Measurements from ENCODE around the gene ENOX1. TPM values are rescaled to one million over a fixed set of nuclear protein-coding genes. Genes with fewer than 3 reads are reported as not detected.

The ENOX1 gene
- polyA plus RNA-seq, 3 donors: 0.04 TPM; not detected in 2

GRCh38 chr13:43235028-43235427 lies 551.7 kb downstream of the ENOX1 start:
- no peak for TF ChIP-seq CTCF (IDR thresholded peaks at IDR 0.05)
- intact Hi-C loops (cut with micrococcal nuclease): no loop called here
- Histone ChIP-seq H3K36me3 (replicated peaks in 1 of 2; ENCODE audit: control insufficient read depth in 1 of 2, insufficient read depth in 2 of 2, low read length in 2 of 2) (no peaks in the 10 kb centered on the region), H3K9me3 (replicated peaks in 1 of 2; ENCODE audit: control insufficient read depth in 1 of 2, insufficient read depth in 1 of 2, low read length in 2 of 2) (no peaks in the 10 kb centered on the region), H3K27me3 (ENCODE audit: control insufficient read depth in 2 of 2, insufficient read depth in 2 of 2, low read length in 2 of 2) (no peaks in the 10 kb centered on the region), H3K27ac (ENCODE audit: low read depth in 1 of 2, low read length in 2 of 2) (no peak overlapping the region), H3K9ac (ENCODE audit: insufficient read depth, low read length, poor library complexity, severe bottlenecking) (no peak overlapping the region), H2AFZ (ENCODE audit: insufficient read depth, low read depth, low read length, poor library complexity, severe bottlenecking) (no peak overlapping the region), H3K4me3 (replicated peaks in 1 of 3; ENCODE audit: low read depth in 2 of 3, low read length in 3 of 3) (no peak overlapping the region), H3K4me2 (replicated peaks; ENCODE audit: extremely low read depth, low read length, poor library complexity, severe bottlenecking) (no peak overlapping the region), H4K20me1 (ENCODE audit: insufficient read depth, low read length) (no peaks in the 10 kb centered on the region), H3K79me2 (ENCODE audit: insufficient read depth, low read length) (no peaks in the 10 kb centered on the region), H3K4me1 (ENCODE audit: control insufficient read depth in 1 of 2, insufficient read depth in 2 of 2, low read length in 2 of 2) (no peaks in the 10 kb centered on the region)
- no CpG with 5 or more reads among the region's 1 CpG for WGBS (ENCODE audit: insufficient coverage)
- H3K4me3 Mint-ChIP-seq: no peak overlapping the region
- no peaks in the 10 kb centered on the region for H3K9me3 Mint-ChIP-seq
- DNase-seq: no peak
- H3K36me3 Mint-ChIP-seq: no peaks in the 10 kb centered on the region
- peaks cover 0 to 3% (median 2%) of the 10 kb centered on the region in 3 donors for H3K27me3 Mint-ChIP-seq (ENCODE audit: low read depth in 3 of 3)
- H3K27ac Mint-ChIP-seq: no peak overlapping the region
- H3K4me1 Mint-ChIP-seq: no peaks in the 10 kb centered on the region

- H3K9ac ChIP-seq (ENCODE audit: insufficient read depth, low read length, poor library complexity, severe bottlenecking): no peak overlapping the region
- no peaks in the 10 kb centered on the region for H3K79me2 ChIP-seq (ENCODE audit: insufficient read depth, low read length)
- H2AFZ ChIP-seq (ENCODE audit: insufficient read depth, low read depth, low read length, poor library complexity, severe bottlenecking): no peak overlapping the region
- Mint-ChIP-seq H3K9me3 (no peaks in the 10 kb centered on the region), H3K36me3 (no peaks in the 10 kb centered on the region), H3K4me1 (no peaks in the 10 kb centered on the region), H3K4me3 (no peak overlapping the region), H3K27me3 (ENCODE audit: low read depth in 3 of 3) (peaks cover 0 to 2% (median 1%) of the 10 kb centered on the region in 3 donors), H3K27ac (no peak overlapping the region)
- DNase-seq: no peak
- no peak for TF ChIP-seq CTCF (IDR thresholded peaks at IDR 0.05)
- no peak overlapping the region for H3K4me2 ChIP-seq (replicated peaks; ENCODE audit: extremely low read depth, low read length, poor library complexity, severe bottlenecking)
- no peaks in the 10 kb centered on the region for H3K4me1 ChIP-seq (ENCODE audit: control insufficient read depth in 1 of 2, insufficient read depth in 2 of 2, low read length in 2 of 2)
- no peaks in the 10 kb centered on the region for H3K36me3 ChIP-seq (replicated peaks in 1 of 2; ENCODE audit: control insufficient read depth in 1 of 2, insufficient read depth in 2 of 2, low read length in 2 of 2)
- no CpG with 5 or more reads among the region's 1 CpG for WGBS (ENCODE audit: insufficient coverage)
- intact Hi-C loops (cut with micrococcal nuclease): no loop called here
- H4K20me1 ChIP-seq (ENCODE audit: insufficient read depth, low read length): no peaks in the 10 kb centered on the region
- no peak overlapping the region for H3K4me3 ChIP-seq (replicated peaks in 1 of 3; ENCODE audit: low read depth in 2 of 3, low read length in 3 of 3)
- no peaks in the 10 kb centered on the region for H3K9me3 ChIP-seq (replicated peaks in 1 of 2; ENCODE audit: control insufficient read depth in 1 of 2, insufficient read depth in 1 of 2, low read length in 2 of 2)
- H3K27ac ChIP-seq (ENCODE audit: low read depth in 1 of 2, low read length in 2 of 2): no peak overlapping the region
- H3K27me3 ChIP-seq (ENCODE audit: control insufficient read depth in 2 of 2, insufficient read depth in 2 of 2, low read length in 2 of 2): no peaks in the 10 kb centered on the region
Measured at GRCh38 chr13:43232873-43233265, 553.9 kb downstream of the ENOX1 start.
